ENCODE results near the gene SNN. TPM values are rescaled to one million over a fixed set of nuclear protein-coding genes. Genes with fewer than 3 reads are reported as not detected.

SNN gene
- total RNA-seq, 1 experiment from 2014 or later: 26.0 TPM

DNA sequence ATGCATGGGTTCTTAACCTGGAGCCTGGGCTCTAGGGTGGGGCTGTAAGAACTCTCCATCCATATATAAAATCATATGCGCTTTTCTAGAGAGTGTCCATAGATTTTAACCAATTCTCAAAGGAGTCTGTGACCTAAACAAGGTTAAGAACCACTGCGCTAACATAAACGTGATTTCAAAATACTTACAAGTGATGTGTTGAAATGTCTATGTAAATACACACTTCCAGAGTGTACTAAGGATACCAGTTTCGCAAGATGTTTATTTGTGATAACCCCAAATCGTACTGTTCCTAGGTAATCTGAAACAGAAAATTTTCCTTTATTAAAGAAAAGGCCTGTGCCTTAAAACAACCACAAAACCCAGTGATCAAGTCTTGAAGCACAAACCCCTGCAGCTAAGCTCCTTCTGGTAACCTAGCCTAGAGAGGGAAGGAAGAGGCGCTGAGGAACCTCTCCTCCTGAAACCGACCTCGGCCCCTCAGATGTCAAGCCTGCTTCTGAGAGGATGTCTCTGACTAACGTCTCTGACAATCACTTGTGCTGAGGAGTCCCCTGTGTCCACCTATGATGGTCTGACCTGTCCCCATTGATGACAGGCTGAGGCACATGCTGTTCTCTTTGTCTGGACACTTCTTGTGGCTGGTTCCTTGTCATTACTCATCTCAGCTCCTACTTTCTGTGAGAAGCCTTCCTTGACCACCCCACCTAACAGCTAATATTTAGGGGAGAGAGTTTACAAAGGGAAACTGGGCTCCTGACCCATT is 32.2 kb downstream of the SNN start:
- intact Hi-C loops (cut with micrococcal nuclease; ENCODE audit: unreplicated experiment): no loop called here
- TF ChIP-seq, protein P1, sequence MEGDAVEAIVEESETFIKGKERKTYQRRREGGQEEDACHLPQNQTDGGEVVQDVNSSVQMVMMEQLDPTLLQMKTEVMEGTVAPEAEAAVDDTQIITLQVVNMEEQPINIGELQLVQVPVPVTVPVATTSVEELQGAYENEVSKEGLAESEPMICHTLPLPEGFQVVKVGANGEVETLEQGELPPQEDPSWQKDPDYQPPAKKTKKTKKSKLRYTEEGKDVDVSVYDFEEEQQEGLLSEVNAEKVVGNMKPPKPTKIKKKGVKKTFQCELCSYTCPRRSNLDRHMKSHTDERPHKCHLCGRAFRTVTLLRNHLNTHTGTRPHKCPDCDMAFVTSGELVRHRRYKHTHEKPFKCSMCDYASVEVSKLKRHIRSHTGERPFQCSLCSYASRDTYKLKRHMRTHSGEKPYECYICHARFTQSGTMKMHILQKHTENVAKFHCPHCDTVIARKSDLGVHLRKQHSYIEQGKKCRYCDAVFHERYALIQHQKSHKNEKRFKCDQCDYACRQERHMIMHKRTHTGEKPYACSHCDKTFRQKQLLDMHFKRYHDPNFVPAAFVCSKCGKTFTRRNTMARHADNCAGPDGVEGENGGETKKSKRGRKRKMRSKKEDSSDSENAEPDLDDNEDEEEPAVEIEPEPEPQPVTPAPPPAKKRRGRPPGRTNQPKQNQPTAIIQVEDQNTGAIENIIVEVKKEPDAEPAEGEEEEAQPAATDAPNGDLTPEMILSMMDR (IDR thresholded peaks at IDR 0.05; ENCODE audit: unreplicated experiment): no peak
- H3K9me3 Mint-ChIP-seq (ENCODE audit: low read depth, unreplicated experiment): no peaks in the 10 kb centered on the region
- no peaks in the 10 kb centered on the region for H3K4me1 Mint-ChIP-seq (ENCODE audit: low read depth, unreplicated experiment)
- peaks cover 52% of the 10 kb centered on the region for H3K36me3 Mint-ChIP-seq (ENCODE audit: insufficient read depth, unreplicated experiment)
- no peaks in the 10 kb centered on the region for H3K27me3 Mint-ChIP-seq (ENCODE audit: unreplicated experiment)
- no peak overlapping the region for H3K4me3 Mint-ChIP-seq (ENCODE audit: low read depth, unreplicated experiment)
- BruUV-seq (replicated peaks): no TSS peak
- no peak for DNase-seq
- no peak overlapping the region for H3K27ac Mint-ChIP-seq (ENCODE audit: unreplicated experiment)
- CTCF ChIA-PET: interaction anchor here (0.5 to 0.7 kb wide), 4 partner anchors 163 to 512 kb away, joined by 3 to 8 read pairs (median 4); no protein-coding TSS in a partner anchor

DNA sequence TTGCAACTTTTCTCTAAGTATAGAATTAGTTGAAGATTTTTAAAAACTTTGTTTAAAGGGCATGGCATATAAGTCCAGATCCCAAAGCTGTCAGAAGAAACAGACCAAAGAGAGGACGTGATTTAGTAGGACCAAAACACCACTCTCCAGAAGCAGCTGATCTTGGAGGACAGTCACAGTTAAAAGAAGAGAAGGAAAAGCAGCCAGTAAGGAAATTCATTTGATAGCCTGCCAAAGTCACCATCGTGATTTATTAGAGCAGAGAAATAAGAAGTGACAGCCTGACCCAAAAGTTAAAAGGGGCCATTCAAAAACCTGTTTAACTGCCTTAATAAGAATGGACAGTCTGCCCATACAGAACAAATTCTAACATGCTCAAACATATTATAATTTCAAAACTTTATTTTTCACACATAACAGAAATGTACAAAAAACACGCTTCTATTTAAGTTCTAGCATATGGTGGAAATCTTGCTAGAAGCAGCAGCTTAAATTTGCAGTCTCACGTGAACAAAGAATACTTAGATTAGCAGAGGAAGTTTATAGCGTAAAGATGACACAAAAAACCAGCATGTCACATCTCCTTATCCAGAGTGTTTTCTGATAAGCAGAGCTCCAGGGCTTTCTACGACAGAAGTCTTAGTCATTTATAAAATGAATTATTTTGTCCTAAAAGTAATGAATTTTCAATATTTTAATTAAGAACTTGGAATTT is 37.2 kb downstream of the SNN start:
- H3K27ac Mint-ChIP-seq (ENCODE audit: unreplicated experiment): peak overlapping the region; percentile 18
- H3K27me3 Mint-ChIP-seq (ENCODE audit: unreplicated experiment): no peaks in the 10 kb centered on the region
- peaks cover 39% of the 10 kb centered on the region for H3K36me3 Mint-ChIP-seq (ENCODE audit: insufficient read depth, unreplicated experiment)
- CTCF ChIA-PET: interaction anchor here (0.6 to 1.4 kb wide), 2 partner anchors 10 to 731 kb away, joined by 3 read pairs; no protein-coding TSS in a partner anchor
- no peak overlapping the region for H3K4me3 Mint-ChIP-seq (ENCODE audit: low read depth, unreplicated experiment)
- peaks cover 9% of the 10 kb centered on the region for H3K4me1 Mint-ChIP-seq (ENCODE audit: low read depth, unreplicated experiment)
- BruUV-seq (replicated peaks): no TSS peak
- TF ChIP-seq, protein P1 (IDR thresholded peaks at IDR 0.05; ENCODE audit: unreplicated experiment): no peak
- no peaks in the 10 kb centered on the region for H3K9me3 Mint-ChIP-seq (ENCODE audit: low read depth, unreplicated experiment)
- intact Hi-C loops (cut with micrococcal nuclease; ENCODE audit: unreplicated experiment): no loop called here
- DNase-seq: no peak

DNA sequence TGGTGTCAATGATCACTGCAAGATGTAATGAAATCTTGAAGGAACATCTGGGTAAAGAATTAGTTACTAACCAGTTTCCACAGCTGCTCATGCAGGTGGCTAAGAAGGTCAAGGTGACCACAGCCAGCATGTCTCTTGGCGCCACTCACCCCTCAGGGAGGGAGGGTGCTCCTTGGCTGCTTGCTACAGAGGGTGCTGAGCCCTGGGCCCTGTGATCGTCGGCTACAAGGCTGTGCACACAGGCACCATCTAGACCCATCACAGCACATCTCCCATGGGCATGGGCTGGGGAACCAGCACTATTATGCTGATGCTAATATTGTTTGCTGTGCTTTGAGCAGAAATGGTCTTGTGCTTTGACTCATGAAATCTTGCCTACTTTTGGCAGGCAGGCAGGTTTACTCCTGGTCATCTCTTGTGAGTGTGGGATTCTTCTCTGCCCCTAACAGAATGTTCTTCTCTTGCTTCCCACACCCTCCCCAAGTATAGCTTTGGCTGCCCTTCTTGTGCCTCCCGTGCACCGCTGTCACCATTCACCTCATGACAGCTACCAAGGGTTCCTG is 38.0 kb downstream of the SNN start:
- TF ChIP-seq, protein P1 (IDR thresholded peaks at IDR 0.05; ENCODE audit: unreplicated experiment): no peak
- CTCF ChIA-PET: no interaction called here
- Mint-ChIP-seq H3K9me3 (ENCODE audit: low read depth, unreplicated experiment) (no peaks in the 10 kb centered on the region), H3K27ac (ENCODE audit: unreplicated experiment) (no peak overlapping the region), H3K27me3 (ENCODE audit: unreplicated experiment) (no peaks in the 10 kb centered on the region), H3K4me3 (ENCODE audit: low read depth, unreplicated experiment) (no peak overlapping the region), H3K36me3 (ENCODE audit: insufficient read depth, unreplicated experiment) (peaks cover 40% of the 10 kb centered on the region), H3K4me1 (ENCODE audit: low read depth, unreplicated experiment) (peaks cover 9% of the 10 kb centered on the region)
- intact Hi-C loops (cut with micrococcal nuclease; ENCODE audit: unreplicated experiment): no loop called here
- no TSS peak for BruUV-seq (replicated peaks)
- DNase-seq: no peak

DNA sequence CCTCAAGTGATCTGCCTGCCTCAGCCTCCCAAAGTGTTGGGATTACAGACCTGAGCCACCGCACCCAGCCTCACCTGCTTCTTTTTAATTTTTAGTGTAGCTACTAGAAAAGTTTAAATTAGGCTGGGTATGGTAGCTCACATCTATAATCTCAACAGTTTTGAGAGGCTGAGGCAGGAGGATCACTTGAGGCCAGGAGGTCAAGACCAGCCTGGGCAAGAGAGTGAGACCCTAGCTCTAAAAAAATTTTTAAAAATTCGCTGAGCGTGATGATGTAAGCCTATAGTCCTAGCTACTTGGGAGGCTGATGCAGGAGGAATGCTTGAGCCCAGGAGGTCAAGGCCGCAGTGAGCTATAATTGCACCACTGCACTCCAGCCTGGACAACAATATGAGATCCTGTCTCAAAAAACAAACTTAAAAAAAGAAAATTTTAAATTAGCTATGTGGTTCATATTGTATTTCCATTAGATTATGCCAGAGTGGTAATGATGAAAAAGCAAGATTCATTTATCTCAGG is 39.5 kb downstream of the SNN start:
- intact Hi-C loops (cut with micrococcal nuclease; ENCODE audit: unreplicated experiment): no loop called here
- Mint-ChIP-seq H3K4me1 (ENCODE audit: low read depth, unreplicated experiment) (peaks cover 9% of the 10 kb centered on the region), H3K36me3 (ENCODE audit: insufficient read depth, unreplicated experiment) (peaks cover 48% of the 10 kb centered on the region), H3K4me3 (ENCODE audit: low read depth, unreplicated experiment) (no peak overlapping the region), H3K27me3 (ENCODE audit: unreplicated experiment) (no peaks in the 10 kb centered on the region), H3K9me3 (ENCODE audit: low read depth, unreplicated experiment) (no peaks in the 10 kb centered on the region), H3K27ac (ENCODE audit: unreplicated experiment) (no peak overlapping the region)
- CTCF ChIA-PET: interaction anchor here (0.7 kb wide), 1 partner anchor 10 kb away, joined by 3 read pairs; no protein-coding TSS in a partner anchor
- no TSS peak for BruUV-seq (replicated peaks)
- no peak for DNase-seq
- TF ChIP-seq, protein P1 (IDR thresholded peaks at IDR 0.05; ENCODE audit: unreplicated experiment): no peak

Data from Calu3 (cell line).